K562 (cell line): ENCODE results near the gene AMMECR1L. TPM values are rescaled to one million over a fixed set of nuclear protein-coding genes. Genes with fewer than 3 reads are reported as not detected.

ENCODE experiments used
- ATF7 ChIP-seq: fragments of 450-650 bp; IDR thresholded peaks from 2 replicates; pipeline ENCODE4 v1.7.1; 2014; ENCODE audit warnings: mild to moderate bottlenecking, moderate library complexity
- CTBP1 ChIP-seq: fragments of 450-650 bp; IDR thresholded peaks from 2 replicates; pipeline ENCODE4 v1.6.1; 2016; ENCODE audit warnings: borderline replicate concordance
- DEAF1 ChIP-seq: fragments of 450-650 bp; formaldehyde crosslinking; IDR thresholded peaks from 2 replicates; pipeline ENCODE4 v1.4.0; 2020; ENCODE audit warnings: mild to moderate bottlenecking, moderate library complexity
- ETV5 ChIP-seq: sonication (generic); formaldehyde crosslinking; IDR thresholded peaks from 2 replicates; pipeline ENCODE4 v1.4.0; 2020; ENCODE audit warnings: low read depth, mild to moderate bottlenecking, missing genetic modification reagents
- GABPB1 ChIP-seq: sonication (generic); formaldehyde crosslinking; IDR thresholded peaks from 2 replicates; pipeline ENCODE4 v1.8.0; 2022; ENCODE audit warnings: mild to moderate bottlenecking, missing genetic modification reagents
- GTF3C2 ChIP-seq: IDR thresholded peaks from 3 replicates; pipeline ENCODE4 v1.6.1; 2011; ENCODE audit warnings: borderline replicate concordance, mild to moderate bottlenecking, moderate library complexity; ENCODE audit not compliant: insufficient read length; ENCODE audit errors: extremely low read depth
- HEY1 ChIP-seq: fragments of 250-450 bp; sonication (Bioruptor Pico); IDR thresholded peaks from 2 replicates; pipeline ENCODE4 v1.5.0; 2020; ENCODE audit warnings: mild to moderate bottlenecking, moderate library complexity, borderline replicate concordance
- IRF2 ChIP-seq: sonication (generic); formaldehyde crosslinking; IDR thresholded peaks from 2 replicates; pipeline ENCODE4 v1.8.1; 2022; ENCODE audit warnings: mild to moderate bottlenecking, missing genetic modification reagents
- NCOA2 ChIP-seq, 2 experiments: fragments of 450-650 bp; IDR thresholded peaks; 2 replicates each; pipeline ENCODE4 v1.6.1; 2018; ENCODE audit warnings: mild to moderate bottlenecking in 2 of 2, moderate library complexity in 1 of 2; ENCODE audit not compliant: partially characterized antibody in 2 of 2
- NONO ChIP-seq, 2 experiments: fragments of 200-400 bp in 1 of 2; fragments of 450-650 bp in 1 of 2; formaldehyde crosslinking in 1 of 2; IDR thresholded peaks; 2 replicates each; pipeline ENCODE4 v1.6.1; 2017; ENCODE audit warnings: low read depth in 2 of 2, mild to moderate bottlenecking in 2 of 2, moderate library complexity in 2 of 2, low read length in 1 of 2
- TCF7 ChIP-seq: sonication (generic); IDR thresholded peaks from 2 replicates; pipeline ENCODE4 v1.6.1; 2016; ENCODE audit warnings: antibody characterized with exemption, borderline replicate concordance
- TEAD1 ChIP-seq, 2 experiments: fragments of 450-650 bp in 1 of 2; sonication (generic) in 1 of 2; formaldehyde crosslinking; IDR thresholded peaks; 2 replicates each; pipeline versions ENCODE4 v1.4.0 to v1.8.0; 2020 to 2022; ENCODE audit warnings: mild to moderate bottlenecking in 2 of 2, missing genetic modification reagents in 1 of 2
- ZNF3 ChIP-seq: fragments of 250-450 bp; sonication (Bioruptor Pico); IDR thresholded peaks from 2 replicates; pipeline ENCODE4 v1.5.0; 2021; ENCODE audit warnings: mild to moderate bottlenecking, moderate library complexity
- ZNF436 ChIP-seq: fragments of 250-450, 450-650 bp; sonication (Bioruptor Pico); formaldehyde crosslinking; IDR thresholded peaks from 2 replicates; pipeline ENCODE4 v1.7.0; 2020; ENCODE audit warnings: mild to moderate bottlenecking
- ZNF561 ChIP-seq: fragments of 450-650 bp; formaldehyde crosslinking; conservative IDR thresholded peaks from 2 replicates; pipeline ENCODE4 v1.4.0; 2020; ENCODE audit warnings: mild to moderate bottlenecking, moderate library complexity
- polyA plus RNA-seq, 8 experiments: library from polyadenylated mRNA; depleted of rRNA in 4 of 8; stranded (reverse) in 5 of 8; unstranded in 3 of 8; fragments of >200 nt; fragmentation: Nextera tagmentation in 2 of 8; fragmentation: Illumina TruSeq in 1 of 8; extraction: Ambion mirVana in 2 of 8; extraction: Trizol in 1 of 8; gene quantifications; 2 replicates each; pipeline versions ENCODE4 v1.2.1 to v1.2.3, GENCODE V29; 2011 to 2014; ENCODE audit warnings: inconsistent platforms in 1 of 8, missing spikeins in 1 of 8
- total RNA-seq, 7 experiments: library from RNA; depleted of rRNA in 6 of 7; stranded (reverse); fragments of >200 nt in 6 of 7; fragmentation: Illumina TruSeq in 2 of 7; extraction: Trizol in 2 of 7; gene quantifications; 2 replicates each; pipeline versions ENCODE4 v1.2.1 to v1.2.3, GENCODE V29; 2011 to 2021; ENCODE audit warnings: low replicate concordance in 1 of 7
- TF ChIP-seq, protein P1 (sequence below): sonication (generic); formaldehyde crosslinking; IDR thresholded peaks from 2 replicates; pipeline ENCODE4 v1.8.0; 2023; ENCODE audit warnings: missing genetic modification reagents, mild to moderate bottlenecking, borderline replicate concordance
- TF ChIP-seq, protein P2 (sequence below): fragments of 200-800 bp; sonication (Bioruptor generic); IDR thresholded peaks from 2 replicates; pipeline ENCODE4 v1.6.1; 2017; ENCODE audit warnings: missing genetic modification characterization, missing compliant biosample characterization

The AMMECR1L gene
- total and polyA plus RNA-seq, 9 of the 15 experiments (the other 6 are each of a cell fraction or from before 2014, with no cell fraction given) = 3.7 to 15.3 (median 9.1) TPM

DNA sequence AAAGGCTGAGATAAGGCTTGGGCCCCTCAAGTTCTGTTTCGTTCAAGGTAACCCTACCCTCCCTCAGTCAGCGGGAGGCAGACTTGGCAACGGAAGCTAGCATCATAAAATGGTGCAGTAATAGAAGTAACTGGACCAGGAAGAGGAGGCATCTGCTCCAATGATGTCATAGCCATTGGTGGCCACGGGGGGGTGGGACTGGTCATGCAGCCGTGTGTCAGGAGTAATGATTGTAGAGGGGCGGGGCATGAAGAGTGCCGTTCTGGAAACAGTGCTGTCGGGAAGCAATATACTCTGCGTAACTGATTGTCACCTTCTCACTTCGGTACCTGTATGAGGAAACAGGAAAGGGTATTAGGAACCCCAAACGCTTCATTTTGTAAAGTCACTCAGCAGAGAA is 20.9 kb downstream of the AMMECR1L start (continued):
- TF ChIP-seq NCOA2 (IDR thresholded peaks at IDR 0.05; ENCODE audit: partially characterized antibody in 2 of 2) (no peak), HEY1 (CRISPR knock-in tag) (no peak), TCF7 (no peak), GABPB1 (CRISPR knock-in tag) (no peak), ZNF561 (CRISPR knock-in tag) (no peak), ZNF3 (CRISPR knock-in tag) (no peak), NONO (IDR thresholded peaks at IDR 0.05; ENCODE audit: low read depth in 2 of 2, low read length in 1 of 2) (no peak), CTBP1 (0 out of 2 replicates have a peak, but pooled peaks have one; percentile 36), ZNF436 (CRISPR knock-in tag) (no peak), ATF7 (peak; percentile 94), ETV5 (CRISPR knock-in tag) (no peak), IRF2 (CRISPR knock-in tag) (no peak), TEAD1 (CRISPR knock-in tag; IDR thresholded peaks at IDR 0.05) (no peak), DEAF1 (no peak), GTF3C2 (no peak)
- TF ChIP-seq, protein P1, sequence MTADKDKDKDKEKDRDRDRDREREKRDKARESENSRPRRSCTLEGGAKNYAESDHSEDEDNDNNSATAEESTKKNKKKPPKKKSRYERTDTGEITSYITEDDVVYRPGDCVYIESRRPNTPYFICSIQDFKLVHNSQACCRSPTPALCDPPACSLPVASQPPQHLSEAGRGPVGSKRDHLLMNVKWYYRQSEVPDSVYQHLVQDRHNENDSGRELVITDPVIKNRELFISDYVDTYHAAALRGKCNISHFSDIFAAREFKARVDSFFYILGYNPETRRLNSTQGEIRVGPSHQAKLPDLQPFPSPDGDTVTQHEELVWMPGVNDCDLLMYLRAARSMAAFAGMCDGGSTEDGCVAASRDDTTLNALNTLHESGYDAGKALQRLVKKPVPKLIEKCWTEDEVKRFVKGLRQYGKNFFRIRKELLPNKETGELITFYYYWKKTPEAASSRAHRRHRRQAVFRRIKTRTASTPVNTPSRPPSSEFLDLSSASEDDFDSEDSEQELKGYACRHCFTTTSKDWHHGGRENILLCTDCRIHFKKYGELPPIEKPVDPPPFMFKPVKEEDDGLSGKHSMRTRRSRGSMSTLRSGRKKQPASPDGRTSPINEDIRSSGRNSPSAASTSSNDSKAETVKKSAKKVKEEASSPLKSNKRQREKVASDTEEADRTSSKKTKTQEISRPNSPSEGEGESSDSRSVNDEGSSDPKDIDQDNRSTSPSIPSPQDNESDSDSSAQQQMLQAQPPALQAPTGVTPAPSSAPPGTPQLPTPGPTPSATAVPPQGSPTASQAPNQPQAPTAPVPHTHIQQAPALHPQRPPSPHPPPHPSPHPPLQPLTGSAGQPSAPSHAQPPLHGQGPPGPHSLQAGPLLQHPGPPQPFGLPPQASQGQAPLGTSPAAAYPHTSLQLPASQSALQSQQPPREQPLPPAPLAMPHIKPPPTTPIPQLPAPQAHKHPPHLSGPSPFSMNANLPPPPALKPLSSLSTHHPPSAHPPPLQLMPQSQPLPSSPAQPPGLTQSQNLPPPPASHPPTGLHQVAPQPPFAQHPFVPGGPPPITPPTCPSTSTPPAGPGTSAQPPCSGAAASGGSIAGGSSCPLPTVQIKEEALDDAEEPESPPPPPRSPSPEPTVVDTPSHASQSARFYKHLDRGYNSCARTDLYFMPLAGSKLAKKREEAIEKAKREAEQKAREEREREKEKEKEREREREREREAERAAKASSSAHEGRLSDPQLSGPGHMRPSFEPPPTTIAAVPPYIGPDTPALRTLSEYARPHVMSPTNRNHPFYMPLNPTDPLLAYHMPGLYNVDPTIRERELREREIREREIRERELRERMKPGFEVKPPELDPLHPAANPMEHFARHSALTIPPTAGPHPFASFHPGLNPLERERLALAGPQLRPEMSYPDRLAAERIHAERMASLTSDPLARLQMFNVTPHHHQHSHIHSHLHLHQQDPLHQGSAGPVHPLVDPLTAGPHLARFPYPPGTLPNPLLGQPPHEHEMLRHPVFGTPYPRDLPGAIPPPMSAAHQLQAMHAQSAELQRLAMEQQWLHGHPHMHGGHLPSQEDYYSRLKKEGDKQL (CRISPR knock-in tag) = no peak
- TF ChIP-seq, protein P2, sequence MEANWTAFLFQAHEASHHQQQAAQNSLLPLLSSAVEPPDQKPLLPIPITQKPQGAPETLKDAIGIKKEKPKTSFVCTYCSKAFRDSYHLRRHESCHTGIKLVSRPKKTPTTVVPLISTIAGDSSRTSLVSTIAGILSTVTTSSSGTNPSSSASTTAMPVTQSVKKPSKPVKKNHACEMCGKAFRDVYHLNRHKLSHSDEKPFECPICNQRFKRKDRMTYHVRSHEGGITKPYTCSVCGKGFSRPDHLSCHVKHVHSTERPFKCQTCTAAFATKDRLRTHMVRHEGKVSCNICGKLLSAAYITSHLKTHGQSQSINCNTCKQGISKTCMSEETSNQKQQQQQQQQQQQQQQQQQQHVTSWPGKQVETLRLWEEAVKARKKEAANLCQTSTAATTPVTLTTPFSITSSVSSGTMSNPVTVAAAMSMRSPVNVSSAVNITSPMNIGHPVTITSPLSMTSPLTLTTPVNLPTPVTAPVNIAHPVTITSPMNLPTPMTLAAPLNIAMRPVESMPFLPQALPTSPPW = peak; percentile 85
